Activated B cell treated with CpG ODN at 0.5 μM for 24 hours (primary cell): ENCODE data around the gene SUGCT. TPM values are rescaled to one million over a fixed set of nuclear protein-coding genes. Genes with fewer than 3 reads are reported as not detected.

ENCODE experiments used
- ATAC-seq: fragments of 200-7000 bp; cut with Tn5 transposase; one replicate; pipeline ENCODE4 v1.10.0; 2021; ENCODE audit warnings: low read depth, mild to moderate bottlenecking, moderate library complexity
- CTCF ChIA-PET: fragments of 350-600 bp; sonication (Branson Sonifier 250); formaldehyde crosslinking; loops from one replicate; lab custom pipeline; 2021; ENCODE audit warnings: antibody characterized with exemption; lab: Charles Lee
- POLR2A ChIA-PET: fragments of 350-600 bp; sonication (Branson Sonifier 250); formaldehyde crosslinking; loops from one replicate; lab custom pipeline; 2021; ENCODE audit warnings: antibody characterized with exemption; lab: Charles Lee
- DNase-seq: peaks from one replicate; pipeline ENCODE4 v3.0.0; 2022
- H3K27ac Mint-ChIP-seq: one replicate; pipeline ENCODE4 v1.8.0; 2020; ENCODE audit warnings: mixed read lengths
- H3K27me3 Mint-ChIP-seq: one replicate; pipeline ENCODE4 v1.8.0; 2021; ENCODE audit warnings: mixed read lengths
- H3K36me3 Mint-ChIP-seq: one replicate; pipeline ENCODE4 v1.8.0; 2021; ENCODE audit warnings: low read depth, mixed read lengths
- H3K4me1 Mint-ChIP-seq: one replicate; pipeline ENCODE4 v1.8.0; 2021; ENCODE audit warnings: mixed read lengths
- H3K4me3 Mint-ChIP-seq: one replicate; pipeline ENCODE4 v1.8.0; 2020; ENCODE audit warnings: mild to moderate bottlenecking, mixed read lengths
- H3K9me3 Mint-ChIP-seq: one replicate; pipeline ENCODE4 v1.8.0; 2020; ENCODE audit warnings: mixed read lengths
- CTCF ChIP-seq: fragments of 200-600 bp; IDR thresholded peaks from one replicate; pipeline ENCODE4 v1.8.0; 2022; ENCODE audit warnings: antibody characterized with exemption, mild to moderate bottlenecking
- intact Hi-C: fragments of 100-400 bp; cut with micrococcal nuclease; formaldehyde crosslinking; loops from one replicate; pipeline ENCODE4 v1.15.1; 2024
- total RNA-seq: library from RNA; stranded (reverse); gene quantifications from 2 replicates; pipeline ENCODE4 v1.2.3, GENCODE V29; 2022

Gene SUGCT
- total RNA-seq, 1 donor from 2014 or later, result 1.3 TPM

- Mint-ChIP-seq H3K27me3 (no peaks in the 10 kb centered on the region), H3K36me3 (no peaks in the 10 kb centered on the region), H3K4me1 (no peaks in the 10 kb centered on the region), H3K4me3 (no peak overlapping the region), H3K9me3 (no peaks in the 10 kb centered on the region), H3K27ac (no peak overlapping the region)
- POLR2A ChIA-PET, result no interaction called here
- DNase-seq (no peak), ATAC-seq (no peak)
- CTCF ChIA-PET, result no interaction called here
- TF ChIP-seq CTCF, result no peak
- intact Hi-C loops, result no loop called here
Observed at GRCh38 chr7:40455485-40455884, 320.7 kb downstream of the SUGCT start.

- Mint-ChIP-seq H3K4me1 (no peaks in the 10 kb centered on the region), H3K36me3 (no peaks in the 10 kb centered on the region), H3K27ac (no peak overlapping the region), H3K9me3 (no peaks in the 10 kb centered on the region), H3K4me3 (no peak overlapping the region), H3K27me3 (no peaks in the 10 kb centered on the region)
- DNase-seq, result no peak
- no peak for ATAC-seq
- POLR2A ChIA-PET, result no interaction called here
- intact Hi-C loops, result no loop called here
- CTCF ChIA-PET, result no interaction called here
- TF ChIP-seq CTCF, result no peak
Observed at GRCh38 chr7:40457776-40458480, 323.1 kb downstream of the SUGCT start.

GRCh38 chr7:40463446-40463845 is 328.6 kb downstream of the SUGCT start:
- no peaks in the 10 kb centered on the region for H3K27me3 Mint-ChIP-seq
- no peak for TF ChIP-seq CTCF
- H3K27ac Mint-ChIP-seq, result no peak overlapping the region
- no peaks in the 10 kb centered on the region for H3K9me3 Mint-ChIP-seq
- no peaks in the 10 kb centered on the region for H3K4me1 Mint-ChIP-seq
- no peak for ATAC-seq
- no peaks in the 10 kb centered on the region for H3K36me3 Mint-ChIP-seq
- H3K4me3 Mint-ChIP-seq, result no peak overlapping the region
- POLR2A ChIA-PET, result no interaction called here
- no peak for DNase-seq
- CTCF ChIA-PET, result no interaction called here
- intact Hi-C loops, result no loop called here

- ChIA-PET POLR2A (no interaction called here), CTCF (no interaction called here)
- Mint-ChIP-seq H3K9me3 (no peaks in the 10 kb centered on the region), H3K36me3 (no peaks in the 10 kb centered on the region), H3K4me1 (no peaks in the 10 kb centered on the region), H3K27ac (no peak overlapping the region), H3K4me3 (no peak overlapping the region), H3K27me3 (no peaks in the 10 kb centered on the region)
- DNase-seq (no peak), ATAC-seq (no peak)
- TF ChIP-seq CTCF, result no peak
- intact Hi-C loops, result no loop called here
Observed at GRCh38 chr7:40468891-40469864, 334.4 kb downstream of the SUGCT start.

- H3K36me3 Mint-ChIP-seq, result no peaks in the 10 kb centered on the region
Observed at GRCh38 chr7:40470091-40470592, 335.3 kb downstream of the SUGCT start.

More at GRCh38 chr7:40470091-40470592, 335.3 kb downstream of the SUGCT start:
- no peak for ATAC-seq
- ChIA-PET CTCF (no interaction called here), POLR2A (interaction anchor here (0.5 kb wide), 1 partner anchor 152 kb away, joined by 12 read pairs; no protein-coding TSS in a partner anchor)
- H3K9me3 Mint-ChIP-seq, result no peaks in the 10 kb centered on the region
- H3K27me3 Mint-ChIP-seq, result no peaks in the 10 kb centered on the region
- no peak for DNase-seq
- intact Hi-C loops, result no loop called here
- H3K4me3 Mint-ChIP-seq, result no peak overlapping the region
- H3K4me1 Mint-ChIP-seq, result no peaks in the 10 kb centered on the region
- TF ChIP-seq CTCF, result no peak
- no peak overlapping the region for H3K27ac Mint-ChIP-seq
